IMR-90 (cell line): ENCODE measurements around the gene ASB6. TPM values are rescaled to one million over a fixed set of nuclear protein-coding genes. Genes with fewer than 3 reads are reported as not detected.
A peak's percentile ranks its signal among the peaks of the same experiment; 100 is the strongest.

Experiments
- ATAC-seq: fragments of 200-7000 bp; cut with Tn5 transposase; 2 replicates; pipeline ENCODE4 v1.9.1; 2020; ENCODE audit warnings: low read depth, mild to moderate bottlenecking, moderate library complexity
- BruUV-seq: library from RNA; stranded (reverse); fragments of 400-500 nt; replicated peaks from 2 replicates; lab custom pipeline; 2021; lab: Mats Ljungman, UMichigan
- CTCF ChIA-PET: fragments of 300-600 bp; formaldehyde crosslinking; extraction: SDS; loops from one replicate; lab custom pipeline; 2021; ENCODE audit warnings: antibody characterized with exemption; lab: Yijun Ruan, JAX
- POLR2A ChIA-PET: fragments of 300-600 bp; sonication (Branson Sonifier 250); formaldehyde crosslinking; loops from one replicate; lab custom pipeline; 2022; ENCODE audit warnings: antibody characterized with exemption; ENCODE audit not compliant: unreplicated experiment; lab: Charles Lee
- DNase-seq: peaks from one replicate; pipeline ENCODE4 v3.0.0; 2013
- H2AFZ ChIP-seq: replicated peaks from 2 replicates; pipeline ENCODE3; 2013; ENCODE audit warnings: low read length, mild to moderate bottlenecking; ENCODE audit not compliant: poor library complexity
- H2AK5ac ChIP-seq: 2 replicates; pipeline ENCODE4 v1.6.1; 2013; ENCODE audit warnings: low read depth, low read length, inconsistent platforms
- H2AK9ac ChIP-seq: replicated peaks from 2 replicates; pipeline ENCODE3; 2013; ENCODE audit warnings: mild to moderate bottlenecking, low read depth, low read length, moderate library complexity; ENCODE audit not compliant: poor library complexity
- H2BK120ac ChIP-seq: 2 replicates; pipeline ENCODE4 v1.6.1; 2013; ENCODE audit warnings: low read depth, low read length, inconsistent platforms
- H2BK15ac ChIP-seq: 3 replicates; pipeline ENCODE4 v1.6.1; 2013; ENCODE audit warnings: low read depth, low read length, inconsistent platforms
- H2BK20ac ChIP-seq: 2 replicates; pipeline ENCODE4 v1.6.1; 2013; ENCODE audit warnings: low read depth, mild to moderate bottlenecking, inconsistent platforms, low read length, moderate library complexity
- H2BK5ac ChIP-seq: 2 replicates; pipeline ENCODE4 v1.6.1; 2013; ENCODE audit warnings: mild to moderate bottlenecking, low read depth, low read length, inconsistent platforms; ENCODE audit not compliant: poor library complexity, severe bottlenecking
- H3K14ac ChIP-seq: replicated peaks from 2 replicates; pipeline ENCODE4 v1.6.1; 2013; ENCODE audit warnings: low read depth, low read length, inconsistent platforms
- H3K18ac ChIP-seq: 2 replicates; pipeline ENCODE4 v1.6.1; 2013; ENCODE audit warnings: low read depth, low read length, control low read depth
- H3K23ac ChIP-seq: 2 replicates; pipeline ENCODE4 v1.6.1; 2013; ENCODE audit warnings: low read depth, low read length, inconsistent platforms
- H3K27ac ChIP-seq: 2 replicates; pipeline ENCODE4 v1.5.1; 2013; ENCODE audit warnings: mild to moderate bottlenecking, control low read depth, low read length; ENCODE audit not compliant: insufficient read depth
- H3K27me3 ChIP-seq: 2 replicates; pipeline ENCODE4 v1.6.1; 2013; ENCODE audit warnings: low read length; ENCODE audit not compliant: control insufficient read depth, insufficient read depth
- H3K36me3 ChIP-seq: 2 replicates; pipeline ENCODE4 v1.6.1; 2013; ENCODE audit warnings: low read length, mixed read lengths; ENCODE audit not compliant: control insufficient read depth, insufficient read depth
- H3K4ac ChIP-seq: 2 replicates; pipeline ENCODE4 v1.6.1; 2013; ENCODE audit warnings: low read depth, low read length, inconsistent platforms
- H3K4me1 ChIP-seq: 2 replicates; pipeline ENCODE4 v1.6.1; 2013; ENCODE audit warnings: low read length, mixed read lengths; ENCODE audit not compliant: control insufficient read depth, insufficient read depth
- H3K4me2 ChIP-seq: 2 replicates; pipeline ENCODE4 v1.6.1; 2013; ENCODE audit warnings: low read depth, mild to moderate bottlenecking, control low read depth, low read length, moderate library complexity
- H3K4me3 ChIP-seq: 2 replicates; pipeline ENCODE4 v1.5.1; 2013; ENCODE audit warnings: low read depth, mild to moderate bottlenecking, control low read depth, low read length, moderate library complexity; ENCODE audit not compliant: insufficient read depth
- H3K56ac ChIP-seq: 2 replicates; pipeline ENCODE4 v1.6.1; 2013; ENCODE audit warnings: low read length, inconsistent platforms; ENCODE audit not compliant: insufficient read depth; ENCODE audit errors: extremely low read depth
- H3K79me1 ChIP-seq, 2 experiments: 2 replicates each; pipeline ENCODE4 v1.6.1; 2013; ENCODE audit warnings: low read length in 2 of 2, inconsistent platforms in 1 of 2, low read depth in 1 of 2
- H3K9ac ChIP-seq: 2 replicates; pipeline ENCODE4 v1.6.1; 2013; ENCODE audit warnings: low read depth, low read length, control low read depth
- H3K9me1 ChIP-seq: 2 replicates; pipeline ENCODE4 v1.6.1; 2013; ENCODE audit warnings: low read length, inconsistent platforms; ENCODE audit not compliant: insufficient read depth
- H3K9me3 ChIP-seq: 2 replicates; pipeline ENCODE4 v1.6.1; 2013; ENCODE audit warnings: low read length; ENCODE audit not compliant: control insufficient read depth, insufficient read depth
- H4K20me1 ChIP-seq: 2 replicates; pipeline ENCODE4 v1.6.1; 2013; ENCODE audit warnings: low read length, inconsistent platforms; ENCODE audit not compliant: insufficient read depth
- H4K5ac ChIP-seq: 2 replicates; pipeline ENCODE4 v1.6.1; 2013; ENCODE audit warnings: mild to moderate bottlenecking, low read depth, low read length, control low read depth
- H4K8ac ChIP-seq, 2 experiments: 2 replicates each; pipeline ENCODE4 v1.6.1; 2013; ENCODE audit warnings: low read depth in 2 of 2, low read length in 2 of 2, control low read depth in 1 of 2, inconsistent platforms in 1 of 2
- H4K91ac ChIP-seq: 2 replicates; pipeline ENCODE4 v1.6.1; 2013; ENCODE audit warnings: low read depth, low read length, inconsistent platforms; ENCODE audit not compliant: insufficient read depth
- ELK1 ChIP-seq: fragments of 150-350 bp; IDR thresholded peaks from 2 replicates; pipeline ENCODE4 v1.6.1; 2016; ENCODE audit warnings: low read depth, mild to moderate bottlenecking, low read length, moderate library complexity, borderline replicate concordance
- WGBS, 2 experiments: methylation state at CpG; one replicate each; pipeline versions ENCODE4 v1.1.5 to v1.1.7; 2013; ENCODE audit warnings: missing lambda C conversion rate in 2 of 2; ENCODE audit not compliant: insufficient read length in 1 of 2; ENCODE audit errors: extremely low coverage in 2 of 2; 5-methylcytosine and 5-hydroxymethylcytosine counted together
- dilution Hi-C: fragments of 300-500 bp; cut with HindIII; formaldehyde crosslinking; loops from one replicate; pipeline ENCODE4 v1.14.3; 2018; ENCODE audit warnings: low sequenced_read_pairs; ENCODE audit not compliant: unreplicated experiment
- in situ Hi-C: fragments of 300-500 bp; cut with MboI; formaldehyde crosslinking; loops from 3 replicates; pipeline ENCODE4 v1.14.3; 2019; ENCODE audit warnings: low sequenced_read_pairs, inconsistent platforms, mixed read lengths
- intact Hi-C: fragments of 100-400 bp; cut with micrococcal nuclease; formaldehyde crosslinking; loops from 2 replicates; pipeline ENCODE4 v1.10.0; 2022
- polyA plus RNA-seq, 3 experiments: library from polyadenylated mRNA; depleted of rRNA; stranded (reverse); fragments of >200 nt; gene quantifications; 2 replicates each; pipeline ENCODE4 v1.2.3, GENCODE V29; 2012; ENCODE audit warnings: low replicate concordance in 1 of 3
- total RNA-seq: library from RNA; depleted of rRNA; stranded (reverse); fragments of >200 nt; gene quantifications from 2 replicates; pipeline ENCODE4 v1.2.3, GENCODE V29; 2012

Gene ASB6
- total and polyA plus RNA-seq, 2 of the 4 experiments (the other 2 are of a cell fraction): 9.7 to 28.9 TPM

GRCh38 chr9:129635099-129636065 is 6.6 kb downstream of the ASB6 start:
- Histone ChIP-seq H3K23ac (no peak overlapping the region), H2BK5ac (no peak overlapping the region), H3K56ac (no peak overlapping the region), H3K27me3 (no peaks in the 10 kb centered on the region), H3K27ac (no peak overlapping the region), H3K4me3 (no peak overlapping the region), H3K9me3 (no peaks in the 10 kb centered on the region), H3K4ac (no peak overlapping the region), H3K9ac (no peak overlapping the region), H3K9me1 (peaks cover 25% of the 10 kb centered on the region), H2AK5ac (no peak overlapping the region), H4K8ac (no peak overlapping the region), H2AFZ (no peak overlapping the region), H4K5ac (no peak overlapping the region), H2BK15ac (no peak overlapping the region), H4K91ac (no peak overlapping the region), H3K14ac (no peak overlapping the region), H2BK120ac (no peak overlapping the region), H2BK20ac (no peak overlapping the region), H3K4me1 (peaks cover 27% of the 10 kb centered on the region), H4K20me1 (peaks cover 94% of the 10 kb centered on the region), H2AK9ac (peak overlapping the region; percentile 50), H3K4me2 (no peak overlapping the region), H3K36me3 (peaks cover 68% of the 10 kb centered on the region), H3K18ac (no peak overlapping the region), H3K79me1 (peaks cover 20 to 95% of the 10 kb centered on the region in 2 experiments)
- intact Hi-C loops: no loop called here
- CTCF ChIA-PET: no interaction called here
- DNase-seq (no peak), ATAC-seq (no peak)
- no TSS peak for BruUV-seq
- 95% methylated on average over 29 of the region's 34 CpGs; no CpG with 5 or more reads in 1 of the 2 experiments for WGBS, 2 experiments
- TF ChIP-seq ELK1: no peak
- dilution Hi-C loops: no loop called here
- in situ Hi-C loops: no loop called here
- POLR2A ChIA-PET: no interaction called here
